ENCODE data around the gene IRF5.

GRCh38 chr7:128962899-128963298, 25.2 kb downstream of the IRF5 start:
- TF ChIP-seq RAD21 (conservative IDR thresholded peaks at IDR 0.05): no peak
- TF ChIP-seq REST (IDR thresholded peaks at IDR 0.05; ENCODE audit: borderline replicate concordance): no peak
- TF ChIP-seq CTCF (IDR thresholded peaks at IDR 0.05; ENCODE audit: poor library complexity, severe bottlenecking): no peak
- TF ChIP-seq TAF1 (IDR thresholded peaks at IDR 0.05; ENCODE audit: low read depth): no peak
- no peak for TF ChIP-seq POLR2AphosphoS5 (IDR thresholded peaks at IDR 0.05)
- TF ChIP-seq EZH2 (IDR thresholded peaks at IDR 0.05; ENCODE audit: borderline replicate concordance, insufficient read depth, low read length, poor library complexity, severe bottlenecking): no peak
- TF ChIP-seq EP300 (conservative IDR thresholded peaks at IDR 0.05; ENCODE audit: poor library complexity, severe bottlenecking): no peak
- TF ChIP-seq MXI1 (conservative IDR thresholded peaks at IDR 0.05; ENCODE audit: poor library complexity, severe bottlenecking): no peak

Data from neural cell (in vitro differentiated cells).